Dedifferentiated amniotic fluid mesenchymal stem cell (primary cell): ENCODE measurements around the gene ABCB6.
A peak's percentile ranks its signal among the peaks of the same experiment; 100 is the strongest.

Experiments
- DNase-seq: peaks from one replicate; pipeline ENCODE4 v3.0.0-alpha.2; 2016; ENCODE audit errors: extremely low spot score

ABCB6 gene

GRCh38 chr2:219245148-219245898, 26.6 kb upstream of the ABCB6 start, which contains the start of the genes GLB1L and STK16:
GLB1L (minus strand) TSS chr2:219245444; CDS start chr2:219243573, 1,871 bp downstream.
STK16 (plus strand) TSS chr2:219245479; CDS start chr2:219246000, 521 bp downstream.
- peak; percentile 93 for DNase-seq

GRCh38 chr2:219244789-219245147, 26.0 kb upstream of the ABCB6 start:
- DNase-seq, result no peak

- DNase-seq, result no peak
Measured at GRCh38 chr2:219243291-219243761, 24.6 kb upstream of the ABCB6 start.

GRCh38 chr2:219234331-219234730, 15.6 kb upstream of the ABCB6 start:
- no peak for DNase-seq

GRCh38 chr2:219230059-219230540, 11.3 kb upstream of the ABCB6 start:
- no peak for DNase-seq

GRCh38 chr2:219229305-219230058, 10.7 kb upstream of the ABCB6 start, which contains the start of the genes ANKZF1 and ATG9A:
ANKZF1 (plus strand) TSS chr2:219229806; CDS start chr2:219230258, 452 bp downstream.
ATG9A (minus strand) TSS chr2:219229636; CDS start chr2:219228024, 1,612 bp downstream.
- peak; percentile 99 for DNase-seq

GRCh38 chr2:219228911-219229304, 10.2 kb upstream of the ABCB6 start:
- DNase-seq, result no peak

- DNase-seq, result no peak
Measured at GRCh38 chr2:219228041-219228910, 9.5 kb upstream of the ABCB6 start.

GRCh38 chr2:219225350-219225749, 6.6 kb upstream of the ABCB6 start:
- no peak for DNase-seq

- DNase-seq, result no peak
Measured at GRCh38 chr2:219223831-219224610, 5.3 kb upstream of the ABCB6 start.

GRCh38 chr2:219221957-219222518, 3.3 kb upstream of the ABCB6 start:
- DNase-seq, result no peak

GRCh38 chr2:219220652-219221402, 2.1 kb upstream of the ABCB6 start:
- no peak for DNase-seq

- no peak for DNase-seq
Measured at GRCh38 chr2:219219784-219220532, 1.2 kb upstream of the ABCB6 start.

GRCh38 chr2:219218217-219218731, 484 bp downstream of the ABCB6 start:
- DNase-seq, result peak; percentile 70

GRCh38 chr2:219216535-219216915, 2.2 kb downstream of the ABCB6 start:
- DNase-seq, result no peak

GRCh38 chr2:219215871-219216534, 2.8 kb downstream of the ABCB6 start:
- no peak for DNase-seq

GRCh38 chr2:219214786-219215185, 4.0 kb downstream of the ABCB6 start:
- DNase-seq, result no peak

GRCh38 chr2:219214141-219214540, 4.6 kb downstream of the ABCB6 start:
- no peak for DNase-seq
